ENCODE measurements around the gene ADAM12. TPM values are rescaled to one million over a fixed set of nuclear protein-coding genes. Genes with fewer than 3 reads are reported as not detected.

Gene ADAM12, protein sequence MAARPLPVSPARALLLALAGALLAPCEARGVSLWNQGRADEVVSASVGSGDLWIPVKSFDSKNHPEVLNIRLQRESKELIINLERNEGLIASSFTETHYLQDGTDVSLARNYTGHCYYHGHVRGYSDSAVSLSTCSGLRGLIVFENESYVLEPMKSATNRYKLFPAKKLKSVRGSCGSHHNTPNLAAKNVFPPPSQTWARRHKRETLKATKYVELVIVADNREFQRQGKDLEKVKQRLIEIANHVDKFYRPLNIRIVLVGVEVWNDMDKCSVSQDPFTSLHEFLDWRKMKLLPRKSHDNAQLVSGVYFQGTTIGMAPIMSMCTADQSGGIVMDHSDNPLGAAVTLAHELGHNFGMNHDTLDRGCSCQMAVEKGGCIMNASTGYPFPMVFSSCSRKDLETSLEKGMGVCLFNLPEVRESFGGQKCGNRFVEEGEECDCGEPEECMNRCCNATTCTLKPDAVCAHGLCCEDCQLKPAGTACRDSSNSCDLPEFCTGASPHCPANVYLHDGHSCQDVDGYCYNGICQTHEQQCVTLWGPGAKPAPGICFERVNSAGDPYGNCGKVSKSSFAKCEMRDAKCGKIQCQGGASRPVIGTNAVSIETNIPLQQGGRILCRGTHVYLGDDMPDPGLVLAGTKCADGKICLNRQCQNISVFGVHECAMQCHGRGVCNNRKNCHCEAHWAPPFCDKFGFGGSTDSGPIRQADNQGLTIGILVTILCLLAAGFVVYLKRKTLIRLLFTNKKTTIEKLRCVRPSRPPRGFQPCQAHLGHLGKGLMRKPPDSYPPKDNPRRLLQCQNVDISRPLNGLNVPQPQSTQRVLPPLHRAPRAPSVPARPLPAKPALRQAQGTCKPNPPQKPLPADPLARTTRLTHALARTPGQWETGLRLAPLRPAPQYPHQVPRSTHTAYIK
- total RNA-seq = 24.7 TPM

GRCh38 chr10:126387931-126388911, at the start of gene ADAM12:
ADAM12 (minus strand) TSS chr10:126388477; CDS start chr10:126388145, 332 bp downstream.
- peak; percentile 62 for DNase-seq

DNA sequence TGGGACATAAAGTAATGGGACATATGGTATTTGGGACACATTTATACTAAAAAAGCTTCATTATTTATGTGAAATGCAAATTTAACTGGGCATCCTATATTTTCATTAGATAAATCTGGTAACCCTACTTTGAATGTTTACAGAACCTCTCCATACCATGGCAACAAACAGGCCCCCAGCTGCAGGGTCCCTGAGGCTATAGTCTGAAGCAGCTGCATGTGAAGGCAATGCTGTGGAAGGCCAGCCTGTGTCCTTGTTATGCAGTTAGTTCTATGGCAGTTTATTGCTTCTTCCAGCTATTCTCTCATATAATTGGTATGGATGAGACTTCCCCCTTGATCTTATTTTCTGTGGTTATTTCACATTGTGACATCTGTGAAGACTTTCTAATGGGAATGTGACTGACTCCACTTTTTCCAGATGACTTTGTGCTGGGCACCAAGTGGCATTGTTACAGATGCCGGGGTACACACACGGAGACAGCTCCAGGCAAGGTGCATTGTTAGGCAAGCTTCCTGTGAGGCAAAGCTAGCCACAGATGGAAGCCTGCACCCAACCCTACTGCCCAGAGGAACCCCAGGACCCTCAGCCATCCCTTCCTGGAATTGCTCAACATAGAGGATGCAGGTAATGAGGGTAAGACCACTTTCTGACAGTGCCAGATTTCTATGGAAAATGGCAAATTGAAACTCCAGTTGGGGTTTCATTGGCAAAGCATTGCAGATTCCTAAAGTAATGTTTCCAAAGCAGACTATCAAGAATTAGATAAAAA, 49.5 kb upstream of the ADAM12 start:
- DNase-seq = no peak

DNA sequence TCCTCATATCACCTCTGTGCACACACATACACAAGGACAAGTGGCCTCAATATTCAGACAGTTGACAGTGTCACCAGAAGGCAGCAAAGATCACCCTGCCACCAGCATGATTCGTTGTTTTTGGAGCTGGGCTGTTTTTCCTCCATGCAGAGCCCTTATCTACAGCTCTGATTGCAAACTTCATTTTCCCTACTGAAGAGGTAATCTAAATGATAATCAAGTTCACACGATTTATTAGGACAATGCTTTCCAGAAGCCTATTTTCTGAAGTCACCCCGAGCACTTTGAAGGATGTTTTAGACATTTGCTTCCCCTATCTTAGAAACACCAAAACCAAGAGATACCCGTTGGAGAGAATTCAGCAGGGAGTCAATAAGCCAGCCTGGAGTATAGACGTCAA, 46.0 kb upstream of the ADAM12 start:
- DNase-seq = no peak

DNA sequence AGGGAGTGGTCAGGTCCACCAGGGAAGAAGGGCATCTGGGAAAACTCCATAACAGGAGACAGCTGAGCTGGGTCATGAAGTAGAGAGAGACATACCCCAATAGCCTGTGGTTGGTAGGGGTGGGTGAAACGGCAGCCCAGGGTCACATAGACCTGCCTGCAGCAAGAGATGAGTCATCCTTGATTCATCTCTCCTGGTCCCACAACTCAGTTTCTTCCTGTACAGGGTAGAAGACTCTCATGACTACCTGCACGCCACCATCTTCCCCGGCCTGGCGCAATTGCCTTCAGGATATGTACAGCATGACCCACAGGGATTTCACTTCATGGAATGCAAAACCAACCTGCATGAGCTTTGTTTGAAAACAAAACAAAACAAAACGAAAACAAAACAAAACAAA, 45.1 kb upstream of the ADAM12 start:
- no peak for DNase-seq

- DNase-seq = no peak
These were observed 44.2 kb upstream of the ADAM12 start for GRCh38 chr10:126432507-126432906.

GRCh38 chr10:126431816-126432215, 43.5 kb upstream of the ADAM12 start:
- no peak for DNase-seq

- no peak for DNase-seq
These were observed 42.2 kb upstream of the ADAM12 start for GRCh38 chr10:126430512-126430911.

DNA sequence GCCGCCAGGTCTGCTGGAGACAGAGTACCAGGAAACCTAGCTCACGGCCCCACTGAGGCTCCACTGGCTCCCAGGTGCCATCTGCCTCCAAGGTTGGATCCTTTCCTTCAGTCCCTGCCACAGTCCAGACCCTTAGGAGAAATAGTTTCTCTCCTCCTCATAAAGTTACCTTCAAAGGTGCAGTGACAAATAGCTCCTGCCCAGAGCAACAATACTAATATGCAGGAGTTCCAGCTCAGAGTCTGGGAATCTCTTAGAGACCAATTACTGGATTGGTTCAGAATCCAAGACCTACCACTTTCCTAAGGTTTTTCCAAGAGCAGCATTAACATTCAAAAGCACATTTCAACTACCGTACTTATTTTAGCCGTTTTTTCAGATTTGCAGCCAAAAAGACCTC, 41.0 kb upstream of the ADAM12 start:
- DNase-seq = no peak

DNA sequence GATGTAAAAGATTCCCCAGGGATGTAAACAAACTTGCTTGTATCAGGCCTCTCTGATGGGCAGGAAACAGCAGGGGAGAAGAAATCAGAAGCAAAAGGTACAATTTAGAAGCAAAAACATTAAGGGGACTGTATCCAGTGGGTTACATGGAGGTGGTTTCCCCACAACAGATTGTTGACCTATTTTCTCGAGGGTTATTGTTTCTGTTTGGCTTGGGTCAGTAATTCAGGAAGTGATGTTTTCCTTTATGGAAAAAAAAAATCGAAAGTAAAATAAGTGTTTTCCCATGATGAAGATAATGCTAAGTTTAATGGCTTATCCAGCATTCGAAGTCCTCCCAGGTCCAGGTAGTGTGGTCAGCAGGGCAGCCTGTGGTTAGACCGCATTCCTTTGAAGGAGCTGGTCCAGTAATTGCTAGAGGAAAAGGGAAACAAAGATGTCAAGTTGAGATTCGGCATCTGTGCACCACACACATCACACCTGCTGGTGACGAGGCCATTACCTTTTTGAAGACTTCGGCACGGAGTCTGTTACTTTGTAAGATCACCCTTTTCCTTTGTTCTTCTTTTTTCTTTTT, 37.3 kb upstream of the ADAM12 start:
- no peak for DNase-seq

GRCh38 chr10:126425032-126425431, 36.8 kb upstream of the ADAM12 start:
- no peak for DNase-seq

- DNase-seq = no peak
These were observed 35.6 kb upstream of the ADAM12 start for GRCh38 chr10:126423732-126424491.

DNA sequence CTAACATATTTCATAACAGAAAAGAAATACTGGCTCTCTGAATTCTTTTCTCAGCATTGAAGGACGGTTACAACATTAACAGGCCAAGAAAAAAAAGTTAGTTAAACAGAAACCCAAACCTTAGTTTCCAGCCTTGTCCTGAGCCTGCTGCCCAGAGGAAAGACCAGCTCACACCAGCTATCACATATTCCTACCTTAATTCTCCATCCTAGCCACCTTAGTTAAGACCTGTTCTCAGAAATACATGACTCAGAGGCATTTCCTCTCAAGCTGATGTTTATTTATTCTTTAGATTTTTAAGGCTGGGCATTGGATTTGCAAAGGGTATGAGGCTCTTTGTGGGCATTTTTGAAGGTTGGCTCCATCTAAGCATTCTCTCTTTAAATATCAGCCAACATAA, 34.3 kb upstream of the ADAM12 start:
- DNase-seq = no peak

- DNase-seq = peak; percentile 41
These were observed 33.5 kb upstream of the ADAM12 start for GRCh38 chr10:126421756-126422256.

DNA sequence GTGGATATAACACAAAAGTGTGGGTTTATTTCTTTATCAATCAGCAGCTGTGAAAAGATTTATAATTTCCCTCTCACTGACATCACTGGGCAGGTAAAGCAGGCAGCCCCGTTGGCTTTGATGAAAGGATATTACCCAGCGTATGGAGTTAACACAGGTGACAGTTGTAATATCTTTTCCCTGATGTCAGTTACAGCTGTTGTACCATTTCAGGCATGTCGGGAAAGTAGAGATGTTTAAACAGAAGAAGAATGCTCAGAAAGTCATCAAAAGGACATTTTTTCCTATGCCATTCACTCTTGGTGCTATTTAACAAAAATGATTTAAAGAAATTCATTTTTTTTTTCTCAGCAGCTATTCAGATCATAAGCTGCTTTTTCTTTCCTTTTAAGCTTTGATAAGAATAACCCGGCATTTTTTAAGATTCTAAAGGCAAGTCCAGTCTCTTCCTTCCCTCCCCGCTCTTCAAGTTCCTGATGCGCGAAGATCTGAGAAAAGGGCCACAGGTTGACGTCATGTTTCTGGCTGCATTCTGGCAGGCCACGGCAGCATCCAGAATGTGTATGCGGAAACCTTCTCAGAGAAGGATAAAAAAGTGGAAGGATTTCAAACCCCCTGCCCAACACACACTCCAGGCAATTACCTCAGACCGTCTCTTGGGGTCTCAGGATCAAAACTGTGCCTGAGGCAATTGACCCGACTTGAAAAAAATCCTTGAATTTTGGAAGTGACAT, 32.5 kb upstream of the ADAM12 start:
- peak; percentile 52 for DNase-seq

DNA sequence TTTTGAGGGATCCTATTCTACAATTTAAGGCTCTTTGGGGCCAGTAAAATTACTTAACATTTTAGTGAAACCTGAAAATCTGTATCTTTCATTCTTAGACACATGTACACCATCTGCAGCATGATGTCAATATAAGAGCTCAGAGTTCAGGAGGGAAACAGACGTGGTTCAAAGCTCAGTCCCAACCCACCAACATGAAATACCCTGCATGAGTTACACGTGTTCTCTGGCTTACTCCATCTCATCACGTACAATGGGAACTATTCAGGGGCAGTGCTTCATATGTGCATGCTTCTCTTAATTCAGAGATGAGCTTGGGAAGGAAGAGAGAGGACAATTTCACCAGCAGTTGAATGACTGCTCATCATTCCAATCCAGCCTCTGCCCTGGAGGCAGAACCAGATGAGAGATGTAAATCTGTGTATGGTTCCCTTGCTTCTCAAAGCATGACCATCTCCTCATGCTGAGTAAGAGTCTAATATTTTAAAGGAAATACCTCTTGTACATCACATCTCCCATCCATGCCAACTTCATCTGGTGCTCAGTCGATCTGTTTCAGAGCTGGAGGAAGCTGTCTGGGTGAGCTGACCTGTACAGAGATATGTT, 29.0 kb upstream of the ADAM12 start:
- DNase-seq = no peak

DNA sequence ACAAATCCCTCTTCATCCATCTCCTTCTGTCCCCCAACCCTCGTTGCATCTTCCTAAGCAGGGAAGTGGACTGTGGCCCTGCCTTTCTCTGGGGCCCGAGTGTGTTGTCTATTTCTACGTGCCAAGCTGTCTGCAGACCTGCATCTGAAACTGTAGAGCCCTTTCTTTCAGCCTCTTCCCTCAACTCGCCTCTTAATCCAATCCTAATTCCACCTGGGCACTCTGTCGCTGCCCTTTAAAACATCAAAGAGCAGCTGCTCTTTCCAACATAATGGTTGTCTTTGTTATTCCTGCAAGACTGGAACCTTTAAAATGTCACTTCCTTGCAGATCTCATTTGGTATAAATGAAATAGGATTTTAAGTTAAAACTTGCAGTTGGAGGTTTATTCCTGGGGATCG, 21.5 kb upstream of the ADAM12 start:
- no peak for DNase-seq

DNA sequence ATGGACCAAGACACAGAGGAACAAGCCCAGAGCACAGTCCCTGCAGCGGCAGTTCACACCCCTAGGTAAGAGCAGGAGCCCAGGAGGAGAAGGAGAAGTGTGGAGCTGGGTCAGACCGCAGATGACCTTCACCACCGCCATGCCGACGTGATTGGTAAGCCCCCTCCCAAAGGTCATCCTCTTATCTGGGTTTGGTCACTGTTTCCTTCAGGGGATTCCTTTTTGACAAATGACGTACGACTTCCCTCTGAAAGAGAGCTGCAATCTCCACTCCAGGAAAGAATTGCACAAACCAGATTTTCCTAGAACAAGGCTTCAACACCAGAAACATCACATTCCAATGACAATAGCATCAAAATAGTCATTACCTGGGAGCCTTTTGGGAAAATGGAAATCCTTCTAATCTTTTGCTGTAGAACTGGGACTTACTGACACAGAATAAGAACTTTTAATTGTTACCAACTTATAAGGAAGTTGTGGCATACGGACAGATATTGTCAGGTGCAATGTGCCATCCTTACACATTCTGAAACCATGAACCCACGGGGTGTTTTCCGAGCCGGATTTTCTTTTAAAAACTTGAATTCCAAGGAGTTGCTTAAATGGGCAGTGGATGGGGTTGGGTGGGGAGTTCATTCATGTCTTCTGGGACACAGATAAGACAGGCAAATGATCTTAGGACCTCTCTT, 20.8 kb upstream of the ADAM12 start:
- DNase-seq = no peak

GRCh38 chr10:126407831-126408230, 19.6 kb upstream of the ADAM12 start:
- no peak for DNase-seq

Measured in tongue (tissue), 2 donors.